ENCODE results near the gene MTHFR. TPM values are rescaled to one million over a fixed set of nuclear protein-coding genes. Genes with fewer than 3 reads are reported as not detected.

MTHFR gene
- total RNA-seq = 10 to 100 TPM; 35.0 to 57.5 (median 39.7) TPM

- H3K4me1 ChIP-seq = peaks cover 62% of the 10 kb centered on the region
- 0% methylated on average over 14 of the region's 72 CpGs for WGBS
These were observed at the start of gene MTHFR, which contains the start of gene CLCN6 for GRCh38 chr1:11805422-11806306. TSS of gene MTHFR (minus strand) at chr1:11805964. CDS start at chr1:11803116, 2,848 bp downstream. TSS of gene CLCN6 (plus strand) at chr1:11806191. CDS start at chr1:11806263, 72 bp downstream.

GRCh38 chr1:11855430-11855829 is 49.7 kb upstream of the MTHFR start:
- 70% methylated on average over 8 of the region's 8 CpGs for WGBS
- H3K36me3 ChIP-seq = no peaks in the 10 kb centered on the region
- DNase-seq (ENCODE audit: low spot score in 2 of 2) = no peak
- H3K4me3 ChIP-seq = no peak overlapping the region
- peaks cover 44% of the 10 kb centered on the region for H3K27me3 ChIP-seq
- peaks cover 8% of the 10 kb centered on the region for H3K4me1 ChIP-seq
- TF ChIP-seq, protein P1, sequence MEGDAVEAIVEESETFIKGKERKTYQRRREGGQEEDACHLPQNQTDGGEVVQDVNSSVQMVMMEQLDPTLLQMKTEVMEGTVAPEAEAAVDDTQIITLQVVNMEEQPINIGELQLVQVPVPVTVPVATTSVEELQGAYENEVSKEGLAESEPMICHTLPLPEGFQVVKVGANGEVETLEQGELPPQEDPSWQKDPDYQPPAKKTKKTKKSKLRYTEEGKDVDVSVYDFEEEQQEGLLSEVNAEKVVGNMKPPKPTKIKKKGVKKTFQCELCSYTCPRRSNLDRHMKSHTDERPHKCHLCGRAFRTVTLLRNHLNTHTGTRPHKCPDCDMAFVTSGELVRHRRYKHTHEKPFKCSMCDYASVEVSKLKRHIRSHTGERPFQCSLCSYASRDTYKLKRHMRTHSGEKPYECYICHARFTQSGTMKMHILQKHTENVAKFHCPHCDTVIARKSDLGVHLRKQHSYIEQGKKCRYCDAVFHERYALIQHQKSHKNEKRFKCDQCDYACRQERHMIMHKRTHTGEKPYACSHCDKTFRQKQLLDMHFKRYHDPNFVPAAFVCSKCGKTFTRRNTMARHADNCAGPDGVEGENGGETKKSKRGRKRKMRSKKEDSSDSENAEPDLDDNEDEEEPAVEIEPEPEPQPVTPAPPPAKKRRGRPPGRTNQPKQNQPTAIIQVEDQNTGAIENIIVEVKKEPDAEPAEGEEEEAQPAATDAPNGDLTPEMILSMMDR (IDR thresholded peaks at IDR 0.05) = no peak
- TF ChIP-seq POLR2A (IDR thresholded peaks at IDR 0.05) (no peak), EP300 (IDR thresholded peaks at IDR 0.05) (no peak), POLR2AphosphoS5 (IDR thresholded peaks at IDR 0.05) (no peak)
- H3K27ac ChIP-seq = no peak overlapping the region
- H3K9me3 ChIP-seq = no peaks in the 10 kb centered on the region

More at GRCh38 chr1:11805422-11806306, at the start of gene MTHFR, which contains the start of gene CLCN6:
- H3K4me3 ChIP-seq = peak within 1 kb of the TSS; percentile 76
- peak within 1 kb of the TSS; percentile 97 for H3K27ac ChIP-seq
- TF ChIP-seq, protein P1 (IDR thresholded peaks at IDR 0.05) = no peak
- TF ChIP-seq POLR2A (IDR thresholded peaks at IDR 0.05) (peak; percentile 70 to 83), POLR2AphosphoS5 (IDR thresholded peaks at IDR 0.05) (peak; percentile 15 to 93 (median 66))
- no peaks in the 10 kb centered on the region for H3K9me3 ChIP-seq
- no peaks in the 10 kb centered on the region for H3K27me3 ChIP-seq
- peak; percentile 100 for DNase-seq (ENCODE audit: low spot score in 2 of 2)
- H3K36me3 ChIP-seq = peaks cover 25% of the 10 kb centered on the region

DNA sequence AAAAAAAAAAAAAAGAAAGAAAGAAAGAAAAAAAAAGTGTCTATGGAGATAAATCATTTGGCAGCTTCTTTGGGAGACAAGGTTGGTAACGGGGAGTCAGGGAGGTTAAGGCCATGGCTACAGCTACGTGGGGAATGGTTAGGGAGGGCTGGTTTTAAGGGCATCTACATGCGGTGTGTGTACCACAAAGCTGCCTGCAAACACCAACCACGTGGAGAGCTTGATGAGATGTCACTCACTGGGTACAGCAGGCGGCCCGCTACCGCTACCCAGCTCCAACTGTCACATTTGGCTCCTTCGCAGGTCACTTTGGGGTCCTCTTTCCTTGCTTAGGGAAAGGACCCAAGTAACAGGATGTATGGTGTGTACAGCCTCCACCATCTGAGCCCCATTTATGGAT is 48.8 kb upstream of the MTHFR start:
- Histone ChIP-seq H3K27ac (no peak overlapping the region), H3K4me1 (peaks cover 8% of the 10 kb centered on the region), H3K9me3 (no peaks in the 10 kb centered on the region), H3K4me3 (no peak overlapping the region), H3K27me3 (peaks cover 34% of the 10 kb centered on the region), H3K36me3 (no peaks in the 10 kb centered on the region)
- no peak for DNase-seq (ENCODE audit: low spot score in 2 of 2)
- TF ChIP-seq, protein P1 (IDR thresholded peaks at IDR 0.05) = no peak
- TF ChIP-seq POLR2AphosphoS5 (IDR thresholded peaks at IDR 0.05) (no peak), EP300 (IDR thresholded peaks at IDR 0.05) (no peak), POLR2A (IDR thresholded peaks at IDR 0.05) (no peak)
- WGBS = 43% methylated on average over 8 of the region's 8 CpGs

DNA sequence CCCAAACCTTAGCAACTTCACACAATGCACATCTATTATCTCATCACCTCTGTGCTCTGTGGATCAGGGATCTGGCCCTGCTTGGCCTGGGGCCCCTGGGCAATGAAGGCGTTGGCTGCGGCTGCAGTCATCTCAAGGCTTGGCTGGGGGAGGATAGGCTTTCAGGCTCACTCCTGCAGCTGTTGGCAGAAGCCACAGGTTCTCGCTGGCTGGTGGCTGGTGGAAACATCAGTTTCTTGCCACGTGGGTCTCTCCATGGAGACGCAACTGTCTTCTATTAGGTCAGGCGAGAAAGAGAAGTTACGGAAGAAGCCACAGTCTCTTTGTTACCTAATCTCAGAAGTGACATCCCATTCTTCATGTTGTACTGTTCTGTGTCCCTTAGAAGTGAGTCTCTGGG is 45.4 kb upstream of the MTHFR start:
- no peaks in the 10 kb centered on the region for H3K36me3 ChIP-seq
- TF ChIP-seq EP300 (IDR thresholded peaks at IDR 0.05) = no peak
- no peak for TF ChIP-seq POLR2AphosphoS5 (IDR thresholded peaks at IDR 0.05)
- TF ChIP-seq, protein P1 (IDR thresholded peaks at IDR 0.05) = no peak
- no peak for TF ChIP-seq POLR2A (IDR thresholded peaks at IDR 0.05)
- 63% methylated on average over 7 of the region's 7 CpGs for WGBS
- H3K4me3 ChIP-seq = no peak overlapping the region
- DNase-seq (ENCODE audit: low spot score in 2 of 2) = no peak
- H3K9me3 ChIP-seq = no peaks in the 10 kb centered on the region
- H3K27me3 ChIP-seq = peaks cover 3% of the 10 kb centered on the region
- no peaks in the 10 kb centered on the region for H3K4me1 ChIP-seq
- H3K27ac ChIP-seq = no peak overlapping the region

GRCh38 chr1:11850156-11850555 is 44.4 kb upstream of the MTHFR start:
- Histone ChIP-seq H3K4me1 (no peaks in the 10 kb centered on the region), H3K27me3 (no peaks in the 10 kb centered on the region), H3K4me3 (no peak overlapping the region), H3K27ac (no peak overlapping the region), H3K9me3 (no peaks in the 10 kb centered on the region), H3K36me3 (peaks cover 1% of the 10 kb centered on the region)
- no peak for DNase-seq (ENCODE audit: low spot score in 2 of 2)
- WGBS = 46% methylated on average over 8 of the region's 11 CpGs
- TF ChIP-seq, protein P1 (IDR thresholded peaks at IDR 0.05) = no peak
- no peak for TF ChIP-seq POLR2A (IDR thresholded peaks at IDR 0.05)
- no peak for TF ChIP-seq EP300 (IDR thresholded peaks at IDR 0.05)
- no peak for TF ChIP-seq POLR2AphosphoS5 (IDR thresholded peaks at IDR 0.05)

Data from suprapubic skin (tissue), 4 donors.